Colonic mucosa (tissue), 4 donors: Measurements from ENCODE around the gene RCAN1. TPM values are rescaled to one million over a fixed set of nuclear protein-coding genes. Genes with fewer than 3 reads are reported as not detected.

Experiments used
- DNase-seq: peaks from one replicate; pipeline ENCODE4 v3.0.0-alpha.2; 2020
- H3K27ac ChIP-seq: fragments of 200-600 bp; one replicate; pipeline ENCODE4 v1.8.0; 2021
- H3K27me3 ChIP-seq: fragments of 200-600 bp; one replicate; pipeline ENCODE4 v1.8.0; 2021
- H3K36me3 ChIP-seq: fragments of 200-600 bp; one replicate; pipeline ENCODE4 v1.8.0; 2021
- H3K4me1 ChIP-seq: fragments of 200-600 bp; one replicate; pipeline ENCODE4 v1.8.0; 2021; ENCODE audit warnings: mild to moderate bottlenecking
- H3K4me3 ChIP-seq: fragments of 200-600 bp; one replicate; pipeline ENCODE4 v1.8.0; 2021
- H3K9ac ChIP-seq, 2 donors: one replicate each; pipeline ENCODE4 v1.7.0; 2013; ENCODE audit warnings: control low read depth in 2 of 2, low read depth in 2 of 2, low read length in 2 of 2
- H3K9me3 ChIP-seq: fragments of 200-600 bp; one replicate; pipeline ENCODE4 v1.8.0; 2021
- intact Hi-C: fragments of 100-400 bp; cut with DNase I; formaldehyde crosslinking; loops from one replicate; pipeline ENCODE4 v1.14.1; 2022
- total RNA-seq, 2 donors: library from RNA; stranded (reverse); fragmentation: NEBNext Ultra II Directional in 1 of 2; extraction: Animal tissue kit (Norgen Biotek cat#: 25700) in 1 of 2; gene quantifications; one replicate each; pipeline ENCODE4 v1.2.1, GENCODE V29; 2021
- TF ChIP-seq, protein P1 (sequence below): fragments of 200-600 bp; IDR thresholded peaks from one replicate; pipeline ENCODE4 v1.8.0; 2022; ENCODE audit warnings: antibody characterized with exemption, mild to moderate bottlenecking
- donor health status: healthy.
- donor health status: DM: no; HTN: no; CAD: no.
- donor health status: DM: no; HTN: no; CAD: no.

RCAN1 gene
- total RNA-seq, 2 donors from 2014 or later, result 38.0 to 68.7 TPM

DNA sequence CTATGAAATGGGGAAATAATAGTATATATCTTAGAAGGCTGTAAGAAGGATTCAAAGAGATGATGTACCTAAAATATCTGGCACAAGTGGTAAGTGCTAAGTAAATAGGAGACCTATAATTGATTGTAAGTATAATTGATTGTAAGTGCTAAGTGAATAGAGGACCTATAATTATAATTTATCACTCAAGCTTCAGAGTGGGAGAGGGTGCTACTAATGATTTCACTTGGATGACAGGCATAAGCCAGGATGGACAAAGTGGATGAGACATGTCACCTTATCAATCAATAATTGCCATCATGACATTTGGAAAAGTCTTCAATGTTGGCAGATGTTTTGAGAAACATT lies 11.2 kb downstream of the RCAN1 start:
- no peak for DNase-seq
- H3K4me1 ChIP-seq, result no peaks in the 10 kb centered on the region
- intact Hi-C loops, result no loop called here
- TF ChIP-seq, protein P1, sequence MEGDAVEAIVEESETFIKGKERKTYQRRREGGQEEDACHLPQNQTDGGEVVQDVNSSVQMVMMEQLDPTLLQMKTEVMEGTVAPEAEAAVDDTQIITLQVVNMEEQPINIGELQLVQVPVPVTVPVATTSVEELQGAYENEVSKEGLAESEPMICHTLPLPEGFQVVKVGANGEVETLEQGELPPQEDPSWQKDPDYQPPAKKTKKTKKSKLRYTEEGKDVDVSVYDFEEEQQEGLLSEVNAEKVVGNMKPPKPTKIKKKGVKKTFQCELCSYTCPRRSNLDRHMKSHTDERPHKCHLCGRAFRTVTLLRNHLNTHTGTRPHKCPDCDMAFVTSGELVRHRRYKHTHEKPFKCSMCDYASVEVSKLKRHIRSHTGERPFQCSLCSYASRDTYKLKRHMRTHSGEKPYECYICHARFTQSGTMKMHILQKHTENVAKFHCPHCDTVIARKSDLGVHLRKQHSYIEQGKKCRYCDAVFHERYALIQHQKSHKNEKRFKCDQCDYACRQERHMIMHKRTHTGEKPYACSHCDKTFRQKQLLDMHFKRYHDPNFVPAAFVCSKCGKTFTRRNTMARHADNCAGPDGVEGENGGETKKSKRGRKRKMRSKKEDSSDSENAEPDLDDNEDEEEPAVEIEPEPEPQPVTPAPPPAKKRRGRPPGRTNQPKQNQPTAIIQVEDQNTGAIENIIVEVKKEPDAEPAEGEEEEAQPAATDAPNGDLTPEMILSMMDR, result no peak
- H3K27me3 ChIP-seq, result no peaks in the 10 kb centered on the region
- H3K4me3 ChIP-seq, result no peak overlapping the region
- H3K9ac ChIP-seq, result no peak overlapping the region
- no peaks in the 10 kb centered on the region for H3K36me3 ChIP-seq
- no peak overlapping the region for H3K27ac ChIP-seq
- H3K9me3 ChIP-seq, result no peaks in the 10 kb centered on the region

DNA sequence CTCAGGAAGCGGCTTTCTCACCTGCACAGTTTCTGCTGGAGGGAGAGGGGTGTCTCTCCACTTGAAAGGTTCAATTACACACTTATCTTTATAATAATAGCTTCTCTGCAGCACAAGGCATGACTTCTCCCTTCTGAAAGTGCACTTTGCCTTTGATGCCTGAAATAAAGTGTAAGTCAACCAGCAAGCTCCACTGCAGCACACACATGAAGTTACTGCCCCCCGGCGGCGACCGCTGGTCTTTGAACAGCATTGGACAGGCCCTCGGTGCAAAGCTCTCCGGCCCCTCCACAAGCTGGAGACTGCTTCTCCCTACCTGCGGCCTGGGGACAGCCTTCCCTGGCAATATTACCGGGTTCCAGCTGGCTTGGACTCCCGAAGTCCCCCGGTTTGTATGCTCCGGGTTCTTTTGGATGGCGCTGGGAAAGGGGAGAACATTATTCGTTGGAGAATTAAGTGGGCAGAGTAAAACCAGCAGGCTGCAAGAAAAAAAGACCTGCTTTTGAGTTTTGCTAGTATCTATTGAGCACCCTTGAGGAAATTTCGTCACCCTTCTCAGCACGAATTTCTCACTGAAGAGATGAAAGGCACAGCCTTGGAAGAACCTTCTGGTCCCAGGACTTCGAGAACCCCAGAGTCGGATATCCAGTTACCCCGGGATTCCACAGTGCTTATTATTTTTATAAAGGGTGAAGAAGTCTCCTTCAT lies 11.8 kb downstream of the RCAN1 start:
- Histone ChIP-seq H3K4me3 (no peak overlapping the region), H3K27ac (no peak overlapping the region), H3K9me3 (no peaks in the 10 kb centered on the region), H3K27me3 (no peaks in the 10 kb centered on the region), H3K4me1 (no peaks in the 10 kb centered on the region), H3K36me3 (no peaks in the 10 kb centered on the region), H3K9ac (no peak overlapping the region)
- TF ChIP-seq, protein P1, result peak; percentile 71
- peak; percentile 86 for DNase-seq
- intact Hi-C loops, result no loop called here

DNA sequence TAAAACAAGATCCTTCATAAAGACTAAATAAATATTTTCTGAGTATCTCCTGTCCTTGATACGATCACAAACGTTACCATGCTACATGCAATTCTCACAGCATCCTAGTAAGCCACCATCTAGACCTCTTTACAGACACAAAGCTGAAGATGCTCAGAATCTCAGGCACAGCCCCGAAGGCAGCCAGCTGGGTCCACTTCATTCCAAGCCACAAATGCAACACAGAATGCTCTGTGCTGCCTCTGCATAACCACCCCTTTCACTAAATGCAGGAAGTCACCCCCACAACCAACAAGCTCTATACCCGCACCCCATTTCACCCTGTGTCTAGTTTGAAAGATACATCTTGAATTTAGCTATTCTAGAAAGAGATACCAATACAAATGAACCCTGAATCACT lies 12.9 kb downstream of the RCAN1 start:
- intact Hi-C loops, result no loop called here

DNA sequence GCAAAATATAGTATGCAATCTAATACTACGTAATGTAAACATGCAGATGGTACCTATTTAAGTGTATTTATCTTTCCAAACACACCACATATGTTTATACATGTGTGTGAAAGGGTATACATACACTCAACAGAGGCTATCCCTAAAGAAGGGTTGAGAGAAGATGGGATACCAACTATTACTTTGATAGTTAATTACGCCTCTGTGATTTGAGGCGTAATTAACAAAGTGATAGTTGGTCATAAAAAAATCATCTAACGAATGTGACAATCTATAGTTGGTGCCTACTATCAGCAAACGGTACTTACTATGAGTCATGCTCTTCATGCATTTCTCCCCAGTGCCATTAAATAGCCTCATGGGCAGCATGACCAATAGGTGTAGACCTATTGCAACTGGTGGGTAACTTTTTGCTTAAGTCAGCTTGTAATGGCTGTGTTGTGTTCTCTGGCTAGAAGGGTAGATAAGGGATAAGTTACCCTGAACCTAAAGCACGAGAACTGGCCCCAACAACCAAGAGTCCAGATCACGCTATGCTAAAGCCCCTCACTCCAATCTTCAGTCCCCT lies 15.3 kb downstream of the RCAN1 start:
- H3K4me3 ChIP-seq, result no peak overlapping the region
- no peaks in the 10 kb centered on the region for H3K4me1 ChIP-seq
- H3K9ac ChIP-seq, result no peak overlapping the region
- H3K27me3 ChIP-seq, result no peaks in the 10 kb centered on the region
- intact Hi-C loops, result no loop called here
- TF ChIP-seq, protein P1, result no peak
- H3K27ac ChIP-seq, result no peak overlapping the region
- H3K9me3 ChIP-seq, result no peaks in the 10 kb centered on the region
- DNase-seq, result no peak
- no peaks in the 10 kb centered on the region for H3K36me3 ChIP-seq

More for the DNA sequence above, 12.9 kb downstream of the RCAN1 start:
- TF ChIP-seq, protein P1, result no peak
- Histone ChIP-seq H3K9me3 (no peaks in the 10 kb centered on the region), H3K27me3 (no peaks in the 10 kb centered on the region), H3K9ac (no peak overlapping the region), H3K4me1 (no peaks in the 10 kb centered on the region), H3K4me3 (no peak overlapping the region), H3K27ac (no peak overlapping the region), H3K36me3 (no peaks in the 10 kb centered on the region)
- peak; percentile 1 for DNase-seq

DNA sequence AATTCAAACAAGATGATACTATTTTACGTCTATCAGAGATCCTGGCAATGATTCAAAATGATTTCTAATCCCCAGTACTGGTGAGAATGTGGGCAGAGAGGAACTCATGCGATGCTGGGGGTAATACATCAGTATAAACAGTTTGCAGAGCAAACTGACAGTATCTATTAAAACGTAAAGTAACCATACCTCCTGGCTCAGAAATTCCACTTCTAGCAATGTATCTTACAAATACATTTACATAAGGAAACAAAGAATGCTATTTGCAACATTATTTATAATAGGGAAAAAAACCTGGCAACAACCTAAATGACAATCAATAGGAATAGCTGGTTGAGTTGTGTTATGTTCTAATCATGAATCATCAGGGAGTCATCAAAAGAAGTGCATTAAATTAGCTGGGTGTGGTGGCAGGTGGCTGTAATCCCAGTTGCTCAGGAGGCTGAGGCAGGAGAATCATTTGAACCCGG lies 15.9 kb downstream of the RCAN1 start:
- TF ChIP-seq, protein P1, result no peak
- Histone ChIP-seq H3K27me3 (no peaks in the 10 kb centered on the region), H3K9ac (no peak overlapping the region), H3K36me3 (no peaks in the 10 kb centered on the region), H3K9me3 (no peaks in the 10 kb centered on the region), H3K4me3 (no peak overlapping the region), H3K4me1 (no peaks in the 10 kb centered on the region), H3K27ac (no peak overlapping the region)
- DNase-seq, result no peak
- intact Hi-C loops, result no loop called here
